BJ (cell line): ENCODE measurements around the gene TRIM66. TPM values are rescaled to one million over a fixed set of nuclear protein-coding genes. Genes with fewer than 3 reads are reported as not detected.

ENCODE experiments used
- CTCF ChIA-PET: fragments of 350-600 bp; formaldehyde crosslinking; extraction: SDS; loops from one replicate; lab custom pipeline; 2021; ENCODE audit warnings: antibody characterized with exemption, inconsistent platforms; lab: Yijun Ruan, JAX
- POLR2A ChIA-PET: fragments of 300-600 bp; sonication (Branson Sonifier 250); formaldehyde crosslinking; extraction: SDS; loops from one replicate; lab custom pipeline; 2021; ENCODE audit warnings: antibody characterized with exemption; lab: Charles Lee
- DNase-seq: peaks from one replicate; pipeline ENCODE4 v3.0.0-alpha.2; 2011; ENCODE audit warnings: low read depth
- H3K27me3 ChIP-seq: 2 replicates; pipeline ENCODE4 v1.6.0; 2011; ENCODE audit warnings: low read length; ENCODE audit not compliant: control insufficient read depth, insufficient read depth
- H3K36me3 ChIP-seq: 2 replicates; pipeline ENCODE4 v1.5.1; 2011; ENCODE audit warnings: low read length; ENCODE audit not compliant: control insufficient read depth, insufficient read depth
- H3K4me3 ChIP-seq: 2 replicates; pipeline ENCODE4 v1.5.1; 2011; ENCODE audit warnings: low read depth, mild to moderate bottlenecking, control low read depth, low read length
- polyA plus RNA-seq: library from polyadenylated mRNA; depleted of rRNA; stranded (reverse); fragments of >200 nt; gene quantifications from 2 replicates; pipeline ENCODE4 v1.2.3, GENCODE V29; 2011
- TF ChIP-seq, protein P1 (sequence below): IDR thresholded peaks from 2 replicates; pipeline ENCODE4 v1.5.1; 2011; ENCODE audit warnings: low read depth, mild to moderate bottlenecking, control low read depth, inconsistent platforms, low read length, moderate library complexity; ENCODE audit not compliant: insufficient read depth

Gene TRIM66
- polyA plus RNA-seq, 1 experiment = 5.6 TPM

- H3K36me3 ChIP-seq = peaks cover 44% of the 10 kb centered on the region
- TF ChIP-seq, protein P1, sequence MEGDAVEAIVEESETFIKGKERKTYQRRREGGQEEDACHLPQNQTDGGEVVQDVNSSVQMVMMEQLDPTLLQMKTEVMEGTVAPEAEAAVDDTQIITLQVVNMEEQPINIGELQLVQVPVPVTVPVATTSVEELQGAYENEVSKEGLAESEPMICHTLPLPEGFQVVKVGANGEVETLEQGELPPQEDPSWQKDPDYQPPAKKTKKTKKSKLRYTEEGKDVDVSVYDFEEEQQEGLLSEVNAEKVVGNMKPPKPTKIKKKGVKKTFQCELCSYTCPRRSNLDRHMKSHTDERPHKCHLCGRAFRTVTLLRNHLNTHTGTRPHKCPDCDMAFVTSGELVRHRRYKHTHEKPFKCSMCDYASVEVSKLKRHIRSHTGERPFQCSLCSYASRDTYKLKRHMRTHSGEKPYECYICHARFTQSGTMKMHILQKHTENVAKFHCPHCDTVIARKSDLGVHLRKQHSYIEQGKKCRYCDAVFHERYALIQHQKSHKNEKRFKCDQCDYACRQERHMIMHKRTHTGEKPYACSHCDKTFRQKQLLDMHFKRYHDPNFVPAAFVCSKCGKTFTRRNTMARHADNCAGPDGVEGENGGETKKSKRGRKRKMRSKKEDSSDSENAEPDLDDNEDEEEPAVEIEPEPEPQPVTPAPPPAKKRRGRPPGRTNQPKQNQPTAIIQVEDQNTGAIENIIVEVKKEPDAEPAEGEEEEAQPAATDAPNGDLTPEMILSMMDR = no peak
- no peak overlapping the region for H3K4me3 ChIP-seq
- ChIA-PET CTCF (no interaction called here), POLR2A (no interaction called here)
- H3K27me3 ChIP-seq = no peaks in the 10 kb centered on the region
- no peak for DNase-seq
Observed at GRCh38 chr11:8715501-8715900, 33.0 kb upstream of the TRIM66 start.

GRCh38 chr11:8714622-8715225 lies 32.3 kb upstream of the TRIM66 start:
- DNase-seq = no peak
- ChIA-PET POLR2A (interaction anchor here (0.5 kb wide), 1 partner anchor 167 kb away, joined by 7 read pairs; no protein-coding TSS in a partner anchor), CTCF (interaction anchor here (1.3 kb wide), 1 partner anchor 61 kb away, joined by 3 read pairs; no protein-coding TSS in a partner anchor)
- H3K4me3 ChIP-seq = no peak overlapping the region
- TF ChIP-seq, protein P1 = no peak
- peaks cover 45% of the 10 kb centered on the region for H3K36me3 ChIP-seq
- no peaks in the 10 kb centered on the region for H3K27me3 ChIP-seq

DNA sequence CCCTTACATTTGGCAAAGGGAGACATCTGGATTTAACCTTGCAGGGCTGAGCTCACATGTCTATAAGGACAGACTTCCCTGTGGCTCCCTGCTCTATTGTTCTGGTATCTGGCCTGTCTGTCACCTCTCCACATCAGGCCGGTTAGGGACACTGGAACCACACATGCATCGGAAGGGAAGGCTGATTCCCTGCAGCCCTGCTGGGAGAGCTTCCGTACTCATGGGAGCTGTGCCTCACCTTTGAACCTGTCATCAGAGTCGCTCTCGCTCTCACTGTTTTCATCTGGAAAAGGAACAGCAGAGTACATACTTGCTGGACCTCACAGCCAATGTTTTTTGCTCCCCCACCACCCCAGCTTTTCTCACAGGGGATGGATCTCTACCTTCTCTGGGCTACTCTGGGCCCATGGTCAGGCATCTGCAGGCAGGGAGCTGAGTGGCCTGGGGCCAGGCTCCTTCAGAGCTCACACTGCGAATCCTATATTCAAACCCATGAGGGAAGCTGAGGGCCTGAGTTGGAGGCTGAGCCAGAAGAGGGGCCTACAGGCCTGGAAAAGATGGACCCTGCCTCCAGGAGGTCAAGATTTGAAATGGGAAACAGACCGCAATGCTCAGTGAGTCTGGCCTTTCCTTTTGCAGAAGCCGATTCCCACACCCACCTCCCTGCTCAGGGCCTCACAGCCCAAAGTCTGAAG lies 31.4 kb upstream of the TRIM66 start:
- POLR2A ChIA-PET = interaction anchor here (0.5 kb wide), 1 partner anchor 168 kb away, joined by 7 read pairs; no protein-coding TSS in a partner anchor
- TF ChIP-seq, protein P1 = no peak
- peaks cover 45% of the 10 kb centered on the region for H3K36me3 ChIP-seq

GRCh38 chr11:8712506-8712905 lies 30.0 kb upstream of the TRIM66 start:
- POLR2A ChIA-PET = no interaction called here
- Histone ChIP-seq H3K4me3 (no peak overlapping the region), H3K27me3 (no peaks in the 10 kb centered on the region), H3K36me3 (peaks cover 51% of the 10 kb centered on the region)
- no peak for DNase-seq
- TF ChIP-seq, protein P1 = no peak
- CTCF ChIA-PET = no interaction called here

More for the DNA sequence above, 31.4 kb upstream of the TRIM66 start:
- Histone ChIP-seq H3K27me3 (no peaks in the 10 kb centered on the region), H3K4me3 (no peak overlapping the region)
- DNase-seq = no peak
- CTCF ChIA-PET = interaction anchor here (1.3 kb wide), 1 partner anchor 62 kb away, joined by 3 read pairs; no protein-coding TSS in a partner anchor

DNA sequence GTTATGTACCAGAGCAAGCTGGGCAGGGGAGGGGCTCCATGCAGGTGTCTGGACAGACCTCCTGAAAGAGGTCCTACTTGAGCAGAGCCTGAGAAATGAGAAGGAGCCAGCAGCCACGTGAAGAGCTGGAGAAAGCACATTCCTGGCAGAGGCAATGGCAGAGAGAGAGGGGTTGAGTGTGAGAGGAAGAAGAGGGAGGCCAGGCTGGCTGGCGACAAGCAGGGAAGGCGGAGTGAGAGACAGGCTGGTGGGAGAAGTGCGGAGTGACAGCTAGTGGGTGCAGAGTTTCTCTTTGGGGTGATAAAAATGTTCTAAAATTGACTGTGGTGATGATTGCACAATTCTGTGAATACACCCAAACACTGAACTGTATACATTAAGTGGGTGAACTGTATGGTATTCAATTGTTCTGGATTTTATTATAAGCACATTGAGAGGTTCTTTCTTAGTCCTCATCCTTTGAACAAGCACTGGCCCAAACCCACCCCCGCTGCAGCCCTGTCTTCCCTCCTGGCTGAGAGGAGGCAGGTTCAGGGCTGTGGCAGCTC lies 29.5 kb upstream of the TRIM66 start:
- DNase-seq = no peak
- Histone ChIP-seq H3K36me3 (peaks cover 53% of the 10 kb centered on the region), H3K27me3 (no peaks in the 10 kb centered on the region), H3K4me3 (no peak overlapping the region)
- ChIA-PET CTCF (no interaction called here), POLR2A (no interaction called here)
- TF ChIP-seq, protein P1 = no peak
